H1 (cell line): Measurements from ENCODE around the gene ARL10. TPM values are rescaled to one million over a fixed set of nuclear protein-coding genes. Genes with fewer than 3 reads are reported as not detected.

ENCODE experiments used
- CTCF ChIA-PET: fragments of 300-600 bp; sonication (Branson Sonifier 250); formaldehyde crosslinking; loops from one replicate; lab custom pipeline; 2021; ENCODE audit not compliant: partially characterized antibody; lab: Charles Lee
- POLR2A ChIA-PET: fragments of 300-600 bp; sonication (Branson Sonifier 250); formaldehyde crosslinking; loops from one replicate; lab custom pipeline; 2021; ENCODE audit warnings: inconsistent platforms; ENCODE audit not compliant: partially characterized antibody; lab: Charles Lee
- DNase-seq, 2 experiments: peaks; one replicate each; pipeline versions ENCODE4 v3.0.0 to v3.0.0-alpha.2; 2010 to 2022; ENCODE audit warnings: low spot score in 2 of 2, low read depth in 1 of 2, mixed read lengths in 1 of 2
- FAIRE-seq: peaks from 2 replicates; lab custom pipeline; 2011; peaks lifted over from hg19 to GRCh38; lab: Jason Lieb, UNC
- H2AFZ ChIP-seq: 2 replicates; pipeline ENCODE4 v1.8.1; 2012; ENCODE audit warnings: low read length, inconsistent platforms
- H2AK5ac ChIP-seq: 2 replicates; pipeline ENCODE4 v1.6.1; 2013; ENCODE audit warnings: low read depth, low read length
- H2BK120ac ChIP-seq: replicated peaks from 2 replicates; pipeline ENCODE3; 2013; ENCODE audit warnings: low read depth, low read length, inconsistent platforms
- H2BK12ac ChIP-seq: 2 replicates; pipeline ENCODE4 v1.6.1; 2013; ENCODE audit warnings: low read depth, low read length
- H2BK15ac ChIP-seq: 2 replicates; pipeline ENCODE4 v1.6.1; 2013; ENCODE audit warnings: low read length
- H2BK20ac ChIP-seq: 2 replicates; pipeline ENCODE4 v1.6.1; 2013; ENCODE audit warnings: low read length
- H2BK5ac ChIP-seq: 2 replicates; pipeline ENCODE4 v1.6.1; 2013; ENCODE audit warnings: low read depth, low read length
- H3K14ac ChIP-seq: 2 replicates; pipeline ENCODE4 v1.6.1; 2013; ENCODE audit warnings: inconsistent platforms; ENCODE audit not compliant: insufficient read length
- H3K18ac ChIP-seq: 2 replicates; pipeline ENCODE4 v1.6.1; 2013; ENCODE audit warnings: low read length; ENCODE audit errors: extremely low read depth
- H3K23ac ChIP-seq: 2 replicates; pipeline ENCODE4 v1.6.1; 2013; ENCODE audit warnings: inconsistent platforms; ENCODE audit not compliant: insufficient read length
- H3K23me2 ChIP-seq: 2 replicates; pipeline ENCODE4 v1.6.1; 2013; ENCODE audit warnings: low read depth, low read length
- H3K27ac ChIP-seq: 2 replicates; pipeline ENCODE4 v1.6.1; 2011; ENCODE audit warnings: low read depth, low read length, inconsistent platforms
- H3K27me3 ChIP-seq, 4 experiments: replicated peaks in 1 of 4; 1 replicate in 1 of 4; 2 replicates in 3 of 4; pipeline versions ENCODE4 v1.6.1 to v1.8.1; 2011 to 2013; ENCODE audit warnings: low read length in 3 of 4, mild to moderate bottlenecking in 3 of 4, inconsistent platforms in 2 of 4, mixed read lengths in 2 of 4, moderate library complexity in 1 of 4; ENCODE audit not compliant: control insufficient read depth in 3 of 4, insufficient read depth in 3 of 4; ENCODE audit errors: extremely low read depth in 1 of 4
- H3K36me3 ChIP-seq, 4 experiments: 2 replicates each; pipeline versions ENCODE4 v1.6.1 to v1.8.1; 2011 to 2013; ENCODE audit warnings: mild to moderate bottlenecking in 4 of 4, low read length in 3 of 4, moderate library complexity in 2 of 4, control low read depth in 1 of 4, inconsistent platforms in 1 of 4; ENCODE audit not compliant: insufficient read depth in 4 of 4, control insufficient read depth in 2 of 4
- H3K4ac ChIP-seq: replicated peaks from 2 replicates; pipeline ENCODE3; 2013; ENCODE audit warnings: low read length, low read depth, mixed read lengths, inconsistent platforms; ENCODE audit not compliant: insufficient read length
- H3K4me1 ChIP-seq, 4 experiments: replicated peaks in 1 of 4; 1 replicate in 1 of 4; 2 replicates in 3 of 4; pipeline versions ENCODE4 v1.6.1 to v1.8.1; 2011 to 2013; ENCODE audit warnings: low read length in 3 of 4, inconsistent platforms in 2 of 4, mixed read lengths in 1 of 4; ENCODE audit not compliant: insufficient read depth in 4 of 4, control insufficient read depth in 3 of 4
- H3K4me2 ChIP-seq, 2 experiments: 2 replicates each; pipeline versions ENCODE4 v1.6.1 to v1.8.1; 2011 to 2013; ENCODE audit warnings: low read depth in 2 of 2, low read length in 2 of 2, control low read depth in 1 of 2, inconsistent platforms in 1 of 2, mild to moderate bottlenecking in 1 of 2; ENCODE audit not compliant: insufficient read depth in 1 of 2
- H3K4me3 ChIP-seq, 4 experiments: fragments of 200-600, 300-600 bp in 1 of 4; sonication (generic), shearing (Covaris generic), sonication (Bioruptor Twin) in 1 of 4; 2 replicates each; pipeline versions ENCODE4 v1.5.1 to v1.8.1; 2011 to 2016; ENCODE audit warnings: low read length in 4 of 4, low read depth in 3 of 4, control low read depth in 2 of 4, inconsistent platforms in 2 of 4, mild to moderate bottlenecking in 2 of 4, mixed read lengths in 1 of 4, moderate library complexity in 1 of 4; ENCODE audit not compliant: insufficient read depth in 2 of 4; ENCODE audit errors: extremely low read depth in 1 of 4
- H3K56ac ChIP-seq: replicated peaks from 2 replicates; pipeline ENCODE3; 2013; ENCODE audit warnings: low read depth, mild to moderate bottlenecking, mixed read lengths, low read length, inconsistent platforms; ENCODE audit not compliant: insufficient read length
- H3K79me1 ChIP-seq: 2 replicates; pipeline ENCODE4 v1.6.1; 2013; ENCODE audit warnings: low read depth, low read length, control low read depth
- H3K79me2 ChIP-seq, 2 experiments: 2 replicates each; pipeline versions ENCODE4 v1.6.1 to v1.8.1; 2012 to 2013; ENCODE audit warnings: low read length in 2 of 2, mild to moderate bottlenecking in 2 of 2, inconsistent platforms in 1 of 2; ENCODE audit not compliant: insufficient read depth in 2 of 2, control insufficient read depth in 1 of 2
- H3K9ac ChIP-seq, 4 experiments: replicated peaks in 1 of 4; 1 replicate in 1 of 4; 2 replicates in 3 of 4; pipeline versions ENCODE4 v1.6.1 to v1.8.1; 2011 to 2013; ENCODE audit warnings: low read depth in 3 of 4, low read length in 3 of 4, control low read depth in 2 of 4, mild to moderate bottlenecking in 2 of 4, moderate library complexity in 2 of 4, inconsistent platforms in 1 of 4; ENCODE audit errors: extremely low read depth in 1 of 4
- H3K9me3 ChIP-seq, 2 experiments: 2 replicates each; pipeline versions ENCODE4 v1.6.1 to v1.8.1; 2012 to 2013; ENCODE audit warnings: mild to moderate bottlenecking in 2 of 2, moderate library complexity in 2 of 2, control low read depth in 1 of 2, inconsistent platforms in 1 of 2, low read depth in 1 of 2, low read length in 1 of 2, mixed read lengths in 1 of 2; ENCODE audit not compliant: insufficient read depth in 2 of 2
- H4K20me1 ChIP-seq, 2 experiments: replicated peaks in 1 of 2; 2 replicates each; pipeline versions ENCODE3 to v1.8.1; 2011 to 2013; ENCODE audit warnings: inconsistent platforms in 2 of 2, low read length in 2 of 2, mild to moderate bottlenecking in 1 of 2; ENCODE audit not compliant: insufficient read depth in 2 of 2, control insufficient read depth in 1 of 2
- H4K5ac ChIP-seq: 2 replicates; pipeline ENCODE4 v1.6.1; 2013; ENCODE audit warnings: low read length, low read depth, mixed read lengths, inconsistent platforms; ENCODE audit not compliant: insufficient read length
- H4K8ac ChIP-seq: 2 replicates; pipeline ENCODE4 v1.8.0; 2013; ENCODE audit warnings: mild to moderate bottlenecking, moderate library complexity, low read length, inconsistent platforms; ENCODE audit not compliant: insufficient read depth; ENCODE audit errors: extremely low read depth
- H4K91ac ChIP-seq: replicated peaks from 2 replicates; pipeline ENCODE3; 2013; ENCODE audit warnings: low read length, mixed read lengths, inconsistent platforms; ENCODE audit not compliant: insufficient read length
- BACH1 ChIP-seq: IDR thresholded peaks from 2 replicates; pipeline ENCODE4 v1.6.1; 2012; ENCODE audit warnings: low read length, improper control_type of control experiment
- CTCF ChIP-seq, 3 experiments: IDR thresholded peaks; 1 replicate in 2 of 3; 2 replicates in 1 of 3; pipeline versions ENCODE4 v1.5.1 to v1.6.1; 2011; ENCODE audit warnings: low read length in 3 of 3, mild to moderate bottlenecking in 3 of 3, inconsistent platforms in 2 of 3, low read depth in 1 of 3, moderate library complexity in 1 of 3; ENCODE audit not compliant: insufficient read depth in 1 of 3; ENCODE audit errors: control extremely low read depth in 1 of 3
- E2F6 ChIP-seq: IDR thresholded peaks from 2 replicates; pipeline ENCODE4 v1.6.1; 2012; ENCODE audit warnings: inconsistent platforms
- KDM1A ChIP-seq: fragments of 200-600, 300-600 bp; sonication (generic); IDR thresholded peaks from 2 replicates; pipeline ENCODE4 v1.7.1; 2016; ENCODE audit warnings: mild to moderate bottlenecking, low read length, borderline replicate concordance
- POU5F1 ChIP-seq: IDR thresholded peaks from 2 replicates; pipeline ENCODE4 v1.6.1; 2011; ENCODE audit warnings: low read depth, mild to moderate bottlenecking, low read length, moderate library complexity
- RAD21 ChIP-seq, 2 experiments: IDR thresholded peaks in 1 of 2; conservative IDR thresholded peaks in 1 of 2; 2 replicates each; pipeline ENCODE4 v1.6.1; 2011; ENCODE audit warnings: low read depth in 2 of 2, low read length in 2 of 2, improper control_type of control experiment in 1 of 2, inconsistent platforms in 1 of 2, mild to moderate bottlenecking in 1 of 2, moderate library complexity in 1 of 2
- SP1 ChIP-seq: IDR thresholded peaks from 2 replicates; pipeline ENCODE4 v1.6.1; 2011; ENCODE audit warnings: low read depth, low read length
- SP2 ChIP-seq: IDR thresholded peaks from 2 replicates; pipeline ENCODE4 v1.6.1; 2012; ENCODE audit warnings: mild to moderate bottlenecking, low read length, inconsistent platforms
- SP4 ChIP-seq: IDR thresholded peaks from 2 replicates; pipeline ENCODE4 v1.6.1; 2012; ENCODE audit warnings: low read length, inconsistent platforms
- YY1 ChIP-seq: IDR thresholded peaks from 2 replicates; pipeline ENCODE4 v1.6.1; 2011; ENCODE audit warnings: low read depth, mild to moderate bottlenecking, low read length
- ZNF274 ChIP-seq: IDR thresholded peaks from 2 replicates; pipeline ENCODE4 v1.7.0; 2012; ENCODE audit warnings: low read length, borderline replicate concordance; ENCODE audit errors: extremely low read depth
- whole genome bisulfite sequencing, 2 experiments: shearing (Covaris generic) in 1 of 2; methylation state at CpG; one replicate each; pipeline versions ENCODE4 v1.1.6 to v1.1.7; 2013 to 2015; ENCODE audit warnings: low lambda C conversion rate in 2 of 2, mixed read lengths in 2 of 2, inconsistent platforms in 1 of 2, low coverage in 1 of 2, missing lambda C conversion rate in 1 of 2; ENCODE audit not compliant: insufficient replicate concordance in 2 of 2, insufficient coverage in 1 of 2, insufficient read length in 1 of 2; ENCODE audit errors: extremely low coverage in 1 of 2, missing lambda C conversion rate in 1 of 2; 5-methylcytosine and 5-hydroxymethylcytosine counted together
- polyA plus RNA-seq, 7 experiments: library from polyadenylated mRNA; depleted of rRNA in 3 of 7; stranded (reverse) in 5 of 7; unstranded in 2 of 7; fragments of >200 nt in 5 of 7; fragments of 200-250 nt in 2 of 7; gene quantifications; 1 replicate in 5 of 7; 2 replicates in 1 of 7; 4 replicates in 1 of 7; pipeline versions ENCODE4 v1.2.1 to v1.2.3, GENCODE V29; 2011 to 2013; ENCODE audit warnings: missing spikeins in 2 of 7, mixed read lengths in 2 of 7
- total RNA-seq: library from RNA; stranded (reverse); fragmentation: NEBNext Ultra II Directional; extraction: Animal tissue kit (Norgen Biotek cat#: 25700); gene quantifications from 2 replicates; pipeline ENCODE4 v1.2.1, GENCODE V29; 2021

Gene ARL10
- total and polyA plus RNA-seq, 2 of the 8 experiments (the other 6 are each of a cell fraction or from before 2014, with no cell fraction given) = 3.1 to 7.4 TPM

- H2AK5ac ChIP-seq = no peak overlapping the region
- no peak overlapping the region for H2BK5ac ChIP-seq
- no peak overlapping the region for H3K27ac ChIP-seq
- H3K36me3 ChIP-seq = no peaks in the 10 kb centered on the region
- no peak overlapping the region for H4K8ac ChIP-seq
- DNase-seq (no peak), FAIRE-seq (no peak)
- ChIA-PET POLR2A (no interaction called here), CTCF (no interaction called here)
- no peaks in the 10 kb centered on the region for H3K4me1 ChIP-seq
- H3K9ac ChIP-seq = no peak overlapping the region
- no CpG with 5 or more reads among the region's 1 CpG for WGBS, 2 experiments
- no peak overlapping the region for H4K5ac ChIP-seq
- H2BK12ac ChIP-seq = no peak overlapping the region
- no peaks in the 10 kb centered on the region for H3K79me2 ChIP-seq
- no peak overlapping the region for H2AFZ ChIP-seq
- TF ChIP-seq SP2 (no peak), YY1 (no peak), POU5F1 (no peak), ZNF274 (no peak), BACH1 (no peak), SP4 (no peak), KDM1A (no peak), RAD21 (IDR thresholded peaks at IDR 0.05 in 1 of 2, conservative IDR thresholded peaks at IDR 0.05 in 1 of 2; ENCODE audit: low read depth in 2 of 2, low read length in 2 of 2) (no peak), E2F6 (no peak), SP1 (no peak), CTCF (IDR thresholded peaks at IDR 0.05; ENCODE audit: control extremely low read depth in 1 of 3, insufficient read depth in 1 of 3, low read depth in 1 of 3, low read length in 3 of 3) (no peak)
- no peak overlapping the region for H2BK120ac ChIP-seq
- no peak overlapping the region for H2BK15ac ChIP-seq
- H3K79me1 ChIP-seq = no peaks in the 10 kb centered on the region
- H3K23me2 ChIP-seq = no peaks in the 10 kb centered on the region
- H2BK20ac ChIP-seq = no peak overlapping the region
- no peak overlapping the region for H3K18ac ChIP-seq
- no peak overlapping the region for H3K4ac ChIP-seq
- no peak overlapping the region for H3K14ac ChIP-seq
- no peak overlapping the region for H3K23ac ChIP-seq
- H3K4me2 ChIP-seq = no peak overlapping the region
- H4K91ac ChIP-seq = no peak overlapping the region
- no peak overlapping the region for H3K4me3 ChIP-seq
- no peak overlapping the region for H3K56ac ChIP-seq
- H3K9me3 ChIP-seq = peaks cover 17 to 20% of the 10 kb centered on the region in 2 experiments; a peak in 3 of 4 replicates
- H4K20me1 ChIP-seq = no peaks in the 10 kb centered on the region
- H3K27me3 ChIP-seq = no peaks in the 10 kb centered on the region
Measured at GRCh38 chr5:176425138-176425537, 59.9 kb downstream of the ARL10 start.
